HG03139 (cell line): ENCODE data around the gene BRI3BP.
A peak's percentile ranks its signal among the peaks of the same experiment; 100 is the strongest.
"Not testable (repeated sequence)": the region's sequence is repeated elsewhere in the genome, so short reads cannot be mapped to it uniquely, and the experiment has no call there.

Experiments
- ATAC-seq: cut with Tn5 transposase; IDR thresholded peaks from one replicate; pipeline ENCODE4 v1.9.1; 2021; ENCODE audit not compliant: unreplicated experiment

Gene BRI3BP

DNA sequence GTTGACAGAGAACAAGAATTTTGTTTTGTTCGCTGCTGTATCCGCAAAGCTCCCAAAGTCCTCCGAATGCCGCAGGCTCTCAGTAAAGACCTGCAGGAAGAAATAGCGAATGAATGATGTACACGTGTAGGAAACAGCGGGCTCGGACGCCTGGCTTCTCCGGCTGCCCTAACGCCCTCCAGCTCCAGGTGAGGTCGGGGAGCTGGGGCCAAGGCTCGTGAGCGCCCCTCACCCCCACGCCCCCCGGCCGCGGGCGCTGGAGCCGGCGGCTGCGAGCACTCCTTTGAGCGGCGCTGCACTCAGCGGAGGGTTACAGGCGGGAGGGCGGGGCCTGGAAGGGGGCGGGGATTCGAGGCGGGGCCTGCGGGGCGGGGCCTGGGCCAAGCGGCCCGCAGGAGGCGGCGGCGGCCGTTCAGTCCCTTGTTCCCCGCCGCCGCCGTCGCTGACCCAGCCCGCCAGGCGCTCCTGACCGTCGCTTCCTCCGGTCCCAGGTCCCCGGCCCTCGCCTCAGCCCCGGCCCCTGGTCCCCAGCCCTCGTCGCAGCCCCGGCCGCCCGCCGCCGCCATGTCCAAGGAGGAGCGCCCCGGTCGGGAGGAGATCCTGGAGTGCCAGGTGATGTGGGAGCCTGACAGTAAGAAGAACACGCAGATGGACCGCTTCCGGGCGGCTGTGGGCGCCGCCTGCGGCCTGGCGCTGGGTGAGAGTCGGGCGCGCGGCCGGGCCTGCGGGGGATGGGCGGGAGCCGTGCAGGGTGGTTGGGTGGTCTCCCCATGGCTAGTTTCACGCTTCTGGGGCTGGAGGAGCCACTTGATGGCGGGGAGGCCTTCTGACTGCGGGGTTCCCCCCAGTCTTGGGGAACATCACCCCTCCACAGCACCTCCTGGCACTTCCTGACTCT, 71.8 kb downstream of the BRI3BP start, which contains the start of gene AACS:
TSS of gene AACS (plus strand) at position 415 of the 898 bp plus-strand sequence. CDS start at position 565, 150 bp downstream.
- ATAC-seq = peak; percentile 94

DNA sequence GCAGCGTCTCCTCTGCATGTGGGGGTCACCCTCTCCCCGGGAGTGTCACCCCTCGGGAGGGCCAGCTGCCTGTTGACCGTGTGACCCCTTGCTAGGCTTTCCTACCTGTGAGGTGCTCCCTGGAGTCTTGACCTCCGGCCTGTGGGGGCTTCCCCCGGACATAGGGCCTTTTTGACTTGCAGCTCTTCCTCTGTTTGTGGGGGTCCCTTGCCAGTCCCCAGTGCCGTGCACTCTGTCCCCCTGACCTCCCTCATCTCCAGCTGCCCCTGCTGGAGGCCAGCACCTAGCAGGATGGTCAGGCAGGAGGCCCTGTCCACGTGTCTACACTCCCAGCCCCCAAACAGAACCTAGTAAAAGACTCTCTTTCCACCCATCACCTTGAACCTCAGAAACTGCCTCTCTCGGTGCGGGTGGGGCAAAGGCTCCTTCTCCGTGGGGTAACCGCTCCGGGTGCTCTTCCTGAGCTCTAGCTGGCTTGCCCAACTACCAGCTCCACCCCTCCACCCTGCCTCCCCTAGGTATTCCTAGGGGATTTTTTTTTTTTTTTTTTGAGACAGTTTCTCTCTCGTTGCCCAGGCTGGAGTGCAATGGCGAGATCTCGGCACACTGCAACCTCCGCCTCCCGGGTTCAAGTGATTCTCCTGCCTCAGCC, 72.6 kb downstream of the BRI3BP start:
- ATAC-seq = no peak

DNA sequence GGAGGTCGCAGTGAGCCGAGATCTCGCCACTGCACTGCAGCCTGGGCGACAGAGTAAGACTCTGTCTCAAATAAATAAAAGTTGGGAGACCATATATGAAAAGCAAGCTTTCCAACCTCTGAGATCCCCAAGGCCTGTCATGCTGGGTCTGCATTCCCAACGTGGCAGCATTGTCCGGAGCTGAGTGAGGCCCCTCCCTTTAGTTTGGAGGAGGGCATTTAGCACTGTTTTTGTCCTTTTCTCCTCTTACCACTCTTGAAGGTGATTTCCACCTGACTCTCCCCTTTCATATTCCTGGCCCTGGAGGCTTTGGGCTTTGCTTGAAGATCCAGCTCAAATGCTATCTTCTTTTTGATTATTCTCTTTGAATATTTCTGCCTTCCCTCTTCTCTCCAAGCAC, 74.9 kb downstream of the BRI3BP start:
- ATAC-seq = no peak

DNA sequence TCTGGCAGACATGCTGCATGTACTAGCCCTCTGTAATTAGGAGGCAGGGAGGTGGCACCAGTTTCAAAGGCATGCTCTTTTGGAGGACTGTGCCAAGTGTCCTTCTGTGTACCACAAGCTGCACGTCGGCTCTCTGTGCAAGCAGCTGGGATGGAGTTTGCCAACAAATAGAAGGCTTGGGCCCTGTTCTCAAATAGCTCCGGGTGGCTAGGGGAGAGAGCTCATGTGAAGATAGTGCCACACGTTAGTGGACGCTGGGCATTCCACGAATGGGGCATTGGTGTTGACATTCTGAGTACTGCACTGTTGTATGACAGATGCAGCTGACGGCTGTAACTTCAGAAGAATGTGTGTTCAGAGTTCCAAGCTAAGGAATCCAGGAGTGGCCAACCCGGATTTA, 76.2 kb downstream of the BRI3BP start:
- no peak for ATAC-seq

DNA sequence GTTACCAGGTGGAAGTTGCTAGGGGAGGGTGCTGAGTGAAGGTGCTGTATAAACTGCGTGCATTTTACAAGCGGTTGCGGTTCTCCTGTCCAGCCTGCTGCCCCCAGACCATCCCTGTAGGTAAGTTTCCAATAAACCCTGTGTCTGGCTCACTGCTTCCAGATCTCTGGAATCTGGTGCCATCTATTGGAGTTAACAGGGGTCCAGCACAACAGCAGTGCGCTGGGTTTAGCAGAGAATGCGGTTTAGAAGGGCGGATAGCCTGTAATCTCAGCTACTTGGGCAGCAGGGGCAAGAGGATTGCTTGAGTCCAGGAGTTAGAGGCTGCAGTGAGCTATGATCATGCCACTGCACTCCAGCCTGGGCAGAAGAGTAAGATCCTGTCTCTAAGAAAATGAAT, 76.7 kb downstream of the BRI3BP start:
- ATAC-seq = no peak

DNA sequence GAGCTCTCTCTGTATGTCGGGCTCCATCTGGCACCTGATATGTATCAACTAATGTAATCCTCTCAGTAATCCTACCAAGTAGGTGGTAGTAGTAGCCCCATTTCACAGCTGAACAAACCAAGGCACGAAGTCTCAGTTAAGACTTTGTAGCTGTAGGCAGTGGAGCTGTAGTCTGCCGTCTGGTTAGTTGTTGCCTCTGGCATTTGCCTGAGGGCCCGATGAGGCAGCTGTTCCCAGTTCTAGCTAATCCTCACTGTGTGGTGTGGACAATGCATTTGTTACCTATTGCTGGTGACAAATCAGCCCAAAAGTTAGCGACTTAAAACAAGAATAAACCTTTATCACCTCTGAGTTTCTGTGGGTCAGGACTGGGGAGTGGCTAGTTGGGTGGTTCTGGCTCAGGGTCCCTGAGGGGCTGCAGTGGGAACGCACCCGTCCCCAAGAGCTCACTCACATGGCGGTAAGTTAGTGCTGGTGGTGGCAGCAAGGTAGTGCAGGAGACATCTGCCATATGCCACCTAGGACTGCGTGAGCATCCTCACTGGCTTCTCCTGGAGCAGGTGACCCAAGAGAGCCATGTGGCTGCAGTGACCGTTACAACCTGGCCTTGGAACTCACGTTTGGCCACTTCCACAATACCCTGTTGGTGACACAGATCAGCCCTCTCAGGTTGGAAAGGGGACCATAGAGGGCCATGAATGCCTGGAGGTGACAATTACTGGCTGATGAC, 77.4 kb downstream of the BRI3BP start:
- no peak for ATAC-seq

DNA sequence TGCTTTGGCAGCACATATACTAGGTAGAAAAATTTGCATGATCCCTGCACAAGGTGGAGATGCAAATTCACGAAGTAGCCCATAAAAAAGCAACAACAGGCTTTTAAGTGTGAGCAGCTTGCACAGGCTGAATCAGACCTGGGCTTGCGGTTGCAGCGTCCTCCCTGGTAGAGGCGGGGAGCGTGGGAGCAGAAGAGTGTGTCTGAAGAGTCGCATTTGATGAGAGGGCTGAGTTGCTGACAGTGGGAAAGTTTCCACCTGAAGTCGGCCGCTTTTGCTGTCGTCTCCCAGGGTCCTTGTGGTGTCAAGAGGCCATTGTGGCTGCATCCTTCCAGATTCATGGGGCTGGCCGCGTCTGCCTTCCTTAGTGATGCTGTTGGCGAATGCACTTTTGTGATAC, 78.0 kb downstream of the BRI3BP start:
- no peak for ATAC-seq

DNA sequence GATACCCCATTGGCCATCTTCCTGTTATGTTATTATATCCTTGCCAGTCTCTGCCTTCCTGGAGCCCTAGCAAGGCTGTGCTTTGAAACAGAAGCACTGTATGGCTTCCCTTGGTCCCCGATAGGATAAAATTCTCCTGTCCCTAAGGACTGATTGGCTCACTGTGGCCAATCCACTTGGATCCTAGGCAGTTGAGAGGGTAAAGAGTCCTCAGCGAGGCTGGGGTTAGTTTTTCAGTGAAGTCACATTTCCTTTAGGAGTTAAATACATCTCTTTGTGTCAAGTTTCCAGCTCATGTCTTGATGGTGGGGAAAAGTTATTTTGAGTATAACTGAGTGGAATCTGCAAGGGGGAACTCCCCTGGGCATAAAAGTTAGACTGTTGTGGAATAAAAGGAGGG, 79.1 kb downstream of the BRI3BP start:
- ATAC-seq = no peak

DNA sequence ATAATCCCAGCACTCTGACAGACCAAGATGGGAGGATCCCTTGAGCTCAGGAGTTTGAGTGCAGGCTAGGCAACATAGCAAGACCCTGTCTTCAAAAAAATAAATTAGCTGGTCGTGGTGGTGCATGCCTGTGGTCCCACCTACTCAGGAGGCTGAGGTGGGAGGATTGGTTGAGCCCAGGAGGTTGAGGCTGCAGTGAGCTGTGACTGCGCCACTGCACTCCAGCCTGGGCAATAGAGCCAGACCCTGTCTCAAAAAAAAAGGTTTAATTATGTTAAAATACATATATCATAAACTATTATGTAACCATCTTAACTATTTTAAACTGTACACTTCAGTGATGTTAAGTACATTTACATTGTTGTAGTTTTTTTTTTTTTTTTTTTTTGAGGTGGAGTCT, 80.8 kb downstream of the BRI3BP start:
- ATAC-seq = not testable (repeated sequence)

DNA sequence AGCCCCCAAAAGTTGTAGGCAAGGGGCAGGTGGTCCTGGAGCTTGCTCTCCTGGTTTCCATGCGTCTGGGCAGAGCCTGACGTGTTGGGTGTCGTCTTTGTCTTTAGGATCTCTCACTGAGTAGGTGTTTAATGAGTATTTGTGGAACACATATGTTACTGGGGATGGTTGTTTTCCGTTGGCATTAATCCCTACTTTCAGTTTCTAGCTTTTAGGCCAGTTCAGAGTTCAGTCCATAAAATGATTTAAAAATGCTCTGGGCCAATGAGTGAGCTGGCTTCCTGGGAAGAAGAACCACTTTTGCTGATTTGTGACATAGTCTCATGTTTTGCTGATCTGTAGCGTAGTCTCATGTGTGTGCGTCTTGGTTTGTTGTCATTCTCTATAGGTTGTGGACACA, 82.7 kb downstream of the BRI3BP start:
- no peak for ATAC-seq

DNA sequence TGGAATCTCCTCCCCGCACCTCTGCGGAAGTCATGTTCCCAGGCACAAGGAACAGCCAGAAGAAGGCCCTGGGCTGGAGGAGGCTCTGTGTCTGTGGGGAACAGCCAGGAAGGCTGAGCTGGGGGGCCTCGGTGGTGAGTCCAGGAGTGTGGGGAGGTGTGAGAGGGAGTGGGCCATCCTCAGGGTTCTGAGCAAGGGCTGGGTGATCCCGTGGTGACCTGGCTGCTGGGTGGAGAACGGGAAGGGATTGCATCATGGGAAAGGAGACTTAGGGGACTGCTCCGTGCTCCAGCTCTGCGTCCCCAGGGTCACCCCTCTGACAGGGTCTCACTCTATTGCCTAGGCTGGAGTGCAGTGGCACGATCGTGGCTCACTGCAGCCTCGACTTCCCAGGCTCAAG, 85.6 kb downstream of the BRI3BP start:
- ATAC-seq = no peak

DNA sequence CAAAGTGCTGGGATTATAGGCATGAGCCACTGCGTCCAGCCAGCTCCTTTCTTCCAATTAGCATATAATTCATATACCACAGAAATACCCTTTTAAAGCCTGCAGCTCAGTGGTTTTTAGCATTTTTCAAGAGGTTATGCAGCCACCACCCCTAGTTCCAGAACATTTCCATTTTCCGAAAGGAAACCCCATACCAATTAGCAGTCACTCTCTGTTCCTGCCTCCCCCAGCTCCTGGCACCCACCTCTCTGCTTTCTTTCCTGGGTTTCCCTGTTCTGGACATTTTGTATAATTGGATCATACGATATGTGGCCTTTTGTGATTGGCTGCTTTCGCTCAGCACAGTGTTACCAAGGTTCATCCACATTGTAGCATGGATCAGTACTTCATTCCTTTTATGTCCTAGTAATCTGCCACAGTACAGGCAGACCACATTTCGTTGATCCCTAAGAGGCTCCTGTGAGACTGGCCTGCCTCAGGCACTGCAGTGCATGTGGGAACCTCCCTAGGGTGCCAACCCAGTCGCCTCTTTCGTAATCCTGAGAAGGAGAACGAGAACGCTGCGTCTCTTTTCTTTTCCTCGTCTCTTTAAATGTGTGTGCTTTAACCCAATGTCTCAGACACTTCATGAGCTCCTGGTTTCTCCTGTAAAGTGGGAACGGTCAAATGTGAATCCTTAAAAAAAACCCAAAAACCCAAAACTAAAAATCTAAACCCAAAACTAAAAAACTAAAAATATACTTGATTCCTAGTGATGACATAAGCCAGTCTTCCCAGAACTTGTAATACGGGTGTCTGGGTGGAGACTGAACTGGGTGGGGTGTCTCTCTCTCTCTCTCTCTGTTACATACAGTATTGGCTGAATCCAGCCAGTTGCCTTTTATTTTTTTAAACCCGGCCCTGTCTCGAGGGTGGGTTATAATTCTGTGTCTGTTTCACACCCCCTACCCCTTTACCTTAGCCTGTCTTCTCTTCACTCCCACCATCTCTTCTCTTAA, 86.5 kb downstream of the BRI3BP start:
- no peak for ATAC-seq
